GM10248 (cell line): ENCODE data around the gene TAMALIN.

ENCODE experiments used
- CTCF ChIA-PET: fragments of 300-600 bp; sonication (Branson Sonifier 250); formaldehyde crosslinking; extraction: SDS; loops from one replicate; lab custom pipeline; 2021; ENCODE audit warnings: antibody characterized with exemption; lab: Yijun Ruan, JAX
- POLR2A ChIA-PET: fragments of 350-650 bp; sonication (Branson Sonifier 250); formaldehyde crosslinking; extraction: SDS; loops from one replicate; lab custom pipeline; 2020; ENCODE audit warnings: antibody characterized with exemption; lab: Yijun Ruan, JAX
- DNase-seq: peaks from one replicate; pipeline ENCODE4 v3.0.0; 2012; ENCODE audit errors: extremely low spot score
- TF ChIP-seq, protein P1 (sequence below): IDR thresholded peaks from 2 replicates; pipeline ENCODE4 v1.5.1; 2012; ENCODE audit warnings: mild to moderate bottlenecking, low read depth; ENCODE audit errors: extremely low read depth, missing control alignments, control extremely low read depth

The TAMALIN gene

DNA sequence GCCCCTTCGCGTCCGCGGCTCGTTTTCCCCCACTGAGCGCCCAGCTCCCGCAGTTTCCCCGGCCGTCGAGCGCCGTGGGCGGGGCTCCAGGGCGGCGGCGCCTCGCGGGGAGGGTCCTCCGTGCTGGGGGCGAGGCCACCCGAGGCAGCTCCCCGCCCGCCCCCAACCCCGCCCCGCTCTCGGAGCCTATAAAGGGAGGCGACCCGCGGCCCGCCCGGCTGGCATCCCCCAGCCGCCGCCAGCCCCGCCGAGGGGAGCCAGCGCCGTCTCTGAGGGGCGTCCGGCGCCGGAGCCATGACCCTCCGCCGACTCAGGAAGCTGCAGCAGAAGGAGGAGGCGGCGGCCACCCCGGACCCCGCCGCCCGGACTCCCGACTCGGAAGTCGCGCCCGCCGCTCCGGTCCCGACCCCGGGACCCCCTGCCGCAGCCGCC, at the start of gene TAMALIN:
TSS of gene TAMALIN (plus strand) at position 221 of the 432 bp plus-strand sequence. CDS start at position 295, 74 bp downstream.
- peak; percentile 75 for DNase-seq
- ChIA-PET CTCF (interaction anchor here (0.7 to 32.6 kb wide), 5 partner anchors 13 to 115 kb away, joined by 3 to 870 read pairs (median 6); no protein-coding TSS in a partner anchor), POLR2A (interaction anchor here (0.9 to 1.2 kb wide), 5 partner anchors 11 to 18 kb away, joined by 3 to 9 read pairs (median 7); no protein-coding TSS in a partner anchor)
- TF ChIP-seq, protein P1, sequence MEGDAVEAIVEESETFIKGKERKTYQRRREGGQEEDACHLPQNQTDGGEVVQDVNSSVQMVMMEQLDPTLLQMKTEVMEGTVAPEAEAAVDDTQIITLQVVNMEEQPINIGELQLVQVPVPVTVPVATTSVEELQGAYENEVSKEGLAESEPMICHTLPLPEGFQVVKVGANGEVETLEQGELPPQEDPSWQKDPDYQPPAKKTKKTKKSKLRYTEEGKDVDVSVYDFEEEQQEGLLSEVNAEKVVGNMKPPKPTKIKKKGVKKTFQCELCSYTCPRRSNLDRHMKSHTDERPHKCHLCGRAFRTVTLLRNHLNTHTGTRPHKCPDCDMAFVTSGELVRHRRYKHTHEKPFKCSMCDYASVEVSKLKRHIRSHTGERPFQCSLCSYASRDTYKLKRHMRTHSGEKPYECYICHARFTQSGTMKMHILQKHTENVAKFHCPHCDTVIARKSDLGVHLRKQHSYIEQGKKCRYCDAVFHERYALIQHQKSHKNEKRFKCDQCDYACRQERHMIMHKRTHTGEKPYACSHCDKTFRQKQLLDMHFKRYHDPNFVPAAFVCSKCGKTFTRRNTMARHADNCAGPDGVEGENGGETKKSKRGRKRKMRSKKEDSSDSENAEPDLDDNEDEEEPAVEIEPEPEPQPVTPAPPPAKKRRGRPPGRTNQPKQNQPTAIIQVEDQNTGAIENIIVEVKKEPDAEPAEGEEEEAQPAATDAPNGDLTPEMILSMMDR = no peak

DNA sequence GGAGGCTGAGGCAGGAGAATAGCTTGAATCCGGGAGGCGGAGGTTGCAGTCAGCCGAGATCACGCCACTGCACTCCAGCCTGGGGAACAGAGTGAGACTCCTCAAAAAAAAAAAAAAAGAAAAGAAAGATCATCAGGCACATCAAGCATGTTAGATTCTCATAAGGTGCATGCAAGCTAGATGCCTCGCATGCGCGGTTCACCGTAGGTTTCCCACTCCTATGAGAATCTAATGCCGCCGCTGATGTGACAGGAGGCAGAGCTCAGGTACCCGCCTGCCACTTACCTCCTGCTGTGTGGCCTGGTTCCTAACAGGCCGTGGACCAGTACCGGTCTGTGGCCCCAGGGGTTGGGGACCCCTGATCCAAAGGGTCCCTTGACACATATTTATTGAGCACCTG, 48.2 kb upstream of the TAMALIN start:
- CTCF ChIA-PET = interaction anchor here (1.2 to 2.1 kb wide), 3 partner anchors 9 to 26 kb away, joined by 4 to 7 read pairs (median 4); no protein-coding TSS in a partner anchor
- no peak for DNase-seq
- TF ChIP-seq, protein P1 = no peak
- POLR2A ChIA-PET = no interaction called here

DNA sequence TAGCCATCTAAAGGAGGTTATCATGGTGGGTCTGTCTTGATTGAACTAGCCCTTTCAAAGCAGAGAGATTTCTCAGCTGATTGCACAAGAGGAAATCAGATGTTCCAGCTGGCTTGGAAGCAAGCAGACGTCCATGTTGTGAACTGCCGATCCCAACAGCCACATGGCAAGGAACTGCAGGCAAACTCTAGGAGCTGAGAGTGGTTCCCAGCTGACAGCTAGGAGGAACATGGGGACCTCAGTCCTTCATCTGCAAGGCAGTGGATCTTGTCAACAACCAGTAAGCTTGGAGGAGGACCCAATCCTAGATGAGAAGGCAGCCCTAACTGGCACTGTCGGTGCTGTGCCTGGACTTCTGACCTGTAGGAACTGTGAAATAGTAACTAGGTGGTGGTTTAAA, 47.5 kb upstream of the TAMALIN start:
- CTCF ChIA-PET = interaction anchor here (1.2 to 2.1 kb wide), 3 partner anchors 9 to 25 kb away, joined by 4 to 7 read pairs (median 4); no protein-coding TSS in a partner anchor
- no peak for DNase-seq
- POLR2A ChIA-PET = no interaction called here
- TF ChIP-seq, protein P1 = no peak

DNA sequence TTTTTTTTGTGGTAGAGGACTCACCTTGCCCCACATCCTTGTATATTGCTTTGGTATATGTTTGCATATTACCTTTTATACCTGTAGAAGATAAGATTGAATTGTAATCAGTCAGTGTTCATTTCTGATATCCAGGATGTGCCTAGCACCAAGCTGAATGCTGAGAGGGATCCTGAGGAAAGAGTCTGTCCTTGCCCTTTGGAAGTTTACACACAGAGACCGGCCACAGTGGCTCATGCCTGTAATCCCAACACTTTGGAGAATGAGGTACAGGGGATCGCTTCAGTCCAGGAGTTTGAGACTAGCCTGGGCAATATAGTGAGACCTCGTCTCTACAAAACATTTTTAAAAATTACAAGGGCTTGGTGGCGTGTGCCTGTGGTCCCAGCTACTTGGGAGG, 46.8 kb upstream of the TAMALIN start:
- POLR2A ChIA-PET = no interaction called here
- CTCF ChIA-PET = interaction anchor here (2.1 kb wide), 1 partner anchor 10 kb away, joined by 7 read pairs; no protein-coding TSS in a partner anchor
- TF ChIP-seq, protein P1 = no peak

DNA sequence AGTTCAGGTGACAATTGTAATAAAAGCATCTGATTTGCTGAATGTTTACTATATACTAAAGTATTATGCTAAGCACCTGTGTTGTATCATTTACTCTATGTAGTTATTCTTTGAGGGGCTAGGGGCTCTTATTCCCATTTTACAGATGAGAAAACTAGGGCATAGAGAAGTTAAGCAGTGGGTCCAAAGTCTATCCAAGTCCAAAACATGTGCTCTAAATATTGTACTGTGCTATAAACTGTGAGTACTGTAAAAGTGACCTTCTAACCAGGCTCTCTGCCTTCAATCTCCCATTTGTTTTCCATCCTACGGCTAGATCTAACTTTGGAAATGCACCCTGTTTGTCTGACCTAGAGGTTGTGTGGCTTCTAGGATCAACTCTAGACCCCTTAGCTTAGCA, 46.3 kb upstream of the TAMALIN start:
- CTCF ChIA-PET = interaction anchor here (1.2 kb wide), 1 partner anchor 20 kb away, joined by 3 read pairs; no protein-coding TSS in a partner anchor
- POLR2A ChIA-PET = no interaction called here
- DNase-seq = no peak
- TF ChIP-seq, protein P1 = no peak

More for the DNA sequence above, 46.8 kb upstream of the TAMALIN start:
- DNase-seq = no peak

DNA sequence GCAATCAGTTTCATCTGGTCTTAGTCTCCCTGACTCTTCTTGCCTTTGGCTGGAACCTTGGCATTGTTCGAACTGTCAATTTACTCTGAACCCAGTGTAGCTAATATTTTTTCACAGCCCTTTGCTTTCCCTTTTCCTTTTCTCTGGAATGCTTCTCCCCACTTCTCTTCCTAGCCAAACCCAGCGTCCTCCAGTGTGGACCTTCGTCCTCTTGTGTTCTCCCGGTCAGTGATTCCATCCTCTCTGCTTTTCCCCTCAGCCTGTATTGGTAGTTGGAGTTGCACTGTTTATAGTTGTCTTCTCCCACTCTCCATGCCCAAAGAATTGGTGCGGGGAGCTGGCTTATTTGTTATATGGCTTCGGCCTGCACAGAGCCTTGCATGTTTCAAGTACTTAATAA, 45.9 kb upstream of the TAMALIN start:
- CTCF ChIA-PET = interaction anchor here (1.2 kb wide), 2 partner anchors 18 to 20 kb away, joined by 3 to 4 read pairs; no protein-coding TSS in a partner anchor
- TF ChIP-seq, protein P1 = no peak
- POLR2A ChIA-PET = no interaction called here
- DNase-seq = no peak
